ENCODE results near the gene KRTAP5-6.

The KRTAP5-6 gene

GRCh38 chr11:1743585-1744136, 46.7 kb downstream of the KRTAP5-6 start:
- DNase-seq (ENCODE audit: low read depth) = no peak

DNA sequence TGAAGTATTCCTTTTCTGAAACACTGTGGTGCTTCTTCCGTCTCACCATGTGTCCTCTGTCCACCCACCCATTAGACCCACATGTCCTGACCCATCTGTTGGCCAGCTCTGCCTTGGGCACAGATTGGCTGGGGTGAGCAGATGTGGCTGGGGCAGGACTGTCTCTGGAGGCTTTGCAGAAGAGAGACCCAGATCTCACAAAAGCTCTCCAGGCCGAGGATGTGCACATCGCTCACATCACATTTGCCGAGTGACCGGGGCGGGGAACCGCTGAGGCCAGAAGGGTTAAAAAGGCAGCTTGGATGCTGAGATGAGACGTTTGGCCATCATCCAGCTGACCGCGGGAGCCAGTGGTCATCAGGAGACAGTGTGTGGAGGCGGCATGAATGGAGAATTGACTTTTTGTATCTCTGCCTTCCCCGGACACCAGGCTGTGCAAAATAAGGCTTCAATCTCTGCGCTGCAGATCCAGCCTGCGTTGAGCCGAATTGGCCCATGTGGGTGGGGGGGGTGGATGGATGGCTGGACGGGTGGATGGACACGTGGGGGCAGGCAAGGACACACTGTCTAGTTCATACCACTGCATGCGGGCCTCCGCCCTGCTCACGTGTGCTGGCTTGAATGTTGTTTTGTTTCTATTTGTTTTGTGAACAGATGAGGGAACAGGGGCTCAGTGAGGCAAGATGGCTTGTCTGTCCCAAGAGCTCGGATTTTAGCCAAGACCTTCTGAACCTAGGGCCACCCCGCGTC, 47.3 kb downstream of the KRTAP5-6 start:
- no peak overlapping the region for H3K4me3 ChIP-seq (ENCODE audit: low read depth, low read length)
- no peak for DNase-seq (ENCODE audit: low read depth)

More at GRCh38 chr11:1743585-1744136, 46.7 kb downstream of the KRTAP5-6 start:
- H3K4me3 ChIP-seq (ENCODE audit: low read depth, low read length) = no peak overlapping the region

DNA sequence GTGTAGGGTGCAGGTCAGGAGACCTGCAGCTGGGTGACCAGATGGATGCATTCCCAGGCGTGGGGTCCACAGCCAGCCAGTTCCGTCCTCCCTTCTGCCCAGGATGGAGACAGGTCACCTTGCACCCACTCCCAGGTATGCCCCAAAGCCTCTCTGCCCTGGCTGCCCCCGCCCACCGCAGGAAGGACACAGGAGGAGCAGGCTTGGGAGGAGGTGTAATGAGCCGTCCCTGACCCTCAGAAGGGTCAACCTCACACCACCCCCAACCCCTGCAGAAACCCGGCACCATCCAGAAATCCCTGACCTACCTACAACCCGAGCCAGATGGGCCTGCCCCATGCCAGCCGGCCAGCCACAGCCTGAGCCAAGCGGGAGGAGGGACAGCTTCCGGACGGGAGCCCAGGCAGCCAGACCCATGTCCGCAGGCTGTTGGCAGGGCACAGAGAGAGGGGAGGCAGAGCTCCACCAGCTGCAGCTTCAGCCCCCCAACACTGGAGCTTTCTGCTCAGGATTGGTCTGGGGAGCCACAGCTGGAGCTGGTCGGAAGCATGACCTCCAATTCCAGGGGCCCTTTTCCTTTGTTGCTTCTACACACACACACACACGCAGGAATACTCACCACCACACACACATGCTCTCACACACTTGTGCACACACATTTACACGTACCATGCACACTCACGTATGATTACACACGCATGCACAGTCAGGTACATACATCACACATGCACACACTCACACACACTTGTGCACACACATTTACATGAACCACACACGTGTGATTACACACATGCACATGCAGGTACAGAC, 48.1 kb downstream of the KRTAP5-6 start:
- no peak overlapping the region for H3K4me3 ChIP-seq (ENCODE audit: low read depth, low read length)
- DNase-seq (ENCODE audit: low read depth) = no peak

DNA sequence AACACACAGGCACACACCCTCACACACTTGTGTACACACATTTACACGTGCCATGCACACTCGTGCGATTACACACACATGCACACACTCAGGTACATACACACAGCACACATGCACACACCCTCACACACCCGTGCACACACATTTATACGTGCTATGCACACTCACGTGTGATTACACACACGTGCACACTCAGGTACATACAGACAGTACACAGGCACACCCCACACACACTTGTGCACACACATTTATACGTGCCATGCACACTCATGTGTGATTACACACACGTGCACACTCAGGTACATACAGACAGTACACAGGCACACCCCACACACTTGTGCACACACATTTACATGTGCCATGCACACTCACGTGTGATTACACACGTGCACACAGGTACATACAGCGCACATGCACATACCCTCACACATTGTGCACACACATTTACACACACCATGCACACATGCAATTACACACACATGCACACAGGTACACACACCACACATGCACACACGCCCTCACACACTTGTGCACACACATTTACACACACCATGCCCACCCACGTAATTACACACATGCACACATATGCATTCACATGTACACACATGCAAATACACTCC, 48.8 kb downstream of the KRTAP5-6 start:
- no peak overlapping the region for H3K4me3 ChIP-seq (ENCODE audit: low read depth, low read length)
- no peak for DNase-seq (ENCODE audit: low read depth)

- H3K4me3 ChIP-seq (ENCODE audit: low read depth, low read length) = peak overlapping the region; percentile 71
- DNase-seq (ENCODE audit: low read depth) = no peak
These were observed 49.5 kb downstream of the KRTAP5-6 start for GRCh38 chr11:1746511-1746931.

GRCh38 chr11:1746956-1747752, 50.2 kb downstream of the KRTAP5-6 start:
- DNase-seq (ENCODE audit: low read depth) = no peak
- peak overlapping the region; percentile 71 for H3K4me3 ChIP-seq (ENCODE audit: low read depth, low read length)
